ENCODE results near the gene CDK5R1. TPM values are rescaled to one million over a fixed set of nuclear protein-coding genes. Genes with fewer than 3 reads are reported as not detected.

The CDK5R1 gene
- total RNA-seq, 1 donor from 2014 or later = 8.0 TPM

GRCh38 chr17:32470405-32471167 lies 16.2 kb upstream of the CDK5R1 start:
- no peak for TF ChIP-seq CTCF (conservative IDR thresholded peaks at IDR 0.05; ENCODE audit: low read depth, low read length)
- DNase-seq (ENCODE audit: low read depth) = no peak
- no peak overlapping the region for H3K4me3 ChIP-seq (ENCODE audit: low read depth, low read length)

- no peak for TF ChIP-seq CTCF (conservative IDR thresholded peaks at IDR 0.05; ENCODE audit: low read depth, low read length)
- no peak for DNase-seq (ENCODE audit: low read depth)
- H3K4me3 ChIP-seq (ENCODE audit: low read depth, low read length) = no peak overlapping the region
These were observed 15.1 kb upstream of the CDK5R1 start for GRCh38 chr17:32471652-32472051.

GRCh38 chr17:32475258-32475657 lies 11.5 kb upstream of the CDK5R1 start:
- DNase-seq (ENCODE audit: low read depth) = no peak
- TF ChIP-seq CTCF (conservative IDR thresholded peaks at IDR 0.05; ENCODE audit: low read depth, low read length) = no peak
- H3K4me3 ChIP-seq (ENCODE audit: low read depth, low read length) = no peak overlapping the region

GRCh38 chr17:32477220-32477619 lies 9.6 kb upstream of the CDK5R1 start:
- no peak for DNase-seq (ENCODE audit: low read depth)
- no peak for TF ChIP-seq CTCF (conservative IDR thresholded peaks at IDR 0.05; ENCODE audit: low read depth, low read length)
- no peak overlapping the region for H3K4me3 ChIP-seq (ENCODE audit: low read depth, low read length)

- DNase-seq (ENCODE audit: low read depth) = no peak
- TF ChIP-seq CTCF (conservative IDR thresholded peaks at IDR 0.05; ENCODE audit: low read depth, low read length) = no peak
- H3K4me3 ChIP-seq (ENCODE audit: low read depth, low read length) = no peak overlapping the region
These were observed 7.6 kb upstream of the CDK5R1 start for GRCh38 chr17:32479074-32479617.

GRCh38 chr17:32481193-32481592 lies 5.6 kb upstream of the CDK5R1 start:
- H3K4me3 ChIP-seq (ENCODE audit: low read depth, low read length) = no peak overlapping the region
- no peak for TF ChIP-seq CTCF (conservative IDR thresholded peaks at IDR 0.05; ENCODE audit: low read depth, low read length)
- DNase-seq (ENCODE audit: low read depth) = no peak

Measured in epithelial cell of proximal tubule (primary cell).